ENCODE results near the gene ANKRD13B.

Gene ANKRD13B

DNA sequence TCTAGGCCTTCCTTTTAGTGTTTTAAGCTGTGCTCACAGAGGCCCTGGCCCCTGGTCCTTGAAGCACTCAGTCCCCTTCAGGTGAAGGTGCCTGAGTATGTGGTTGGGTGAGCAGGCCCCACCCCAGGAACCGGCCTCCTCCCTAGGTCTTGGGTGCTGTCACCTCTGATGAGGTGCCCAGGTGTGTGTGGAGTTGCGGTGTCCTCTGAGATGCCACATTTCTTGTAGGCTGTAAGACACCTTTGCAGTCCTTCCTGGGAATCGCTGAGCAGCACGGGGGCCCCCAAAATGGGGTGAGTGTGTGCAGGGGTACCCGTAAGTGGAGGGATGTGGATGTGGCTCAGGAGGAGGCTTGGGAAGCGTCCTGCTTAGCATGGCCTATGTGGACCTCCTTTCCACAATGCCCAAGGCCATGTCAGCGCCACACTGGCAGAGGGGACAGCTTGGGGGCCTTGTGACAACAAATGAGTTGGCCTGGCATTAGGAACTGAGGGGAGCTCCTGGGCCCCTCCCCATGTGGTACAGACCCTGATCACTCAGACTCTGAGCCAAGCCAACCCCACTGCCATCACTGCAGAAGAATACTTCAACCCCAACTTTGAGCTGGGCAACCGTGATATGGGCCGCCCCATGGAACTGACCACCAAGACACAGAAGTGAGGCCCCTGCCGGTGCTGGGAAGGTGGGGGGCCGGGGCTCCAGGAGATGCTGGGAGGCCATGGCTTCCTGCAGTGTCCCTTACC, 18.6 kb downstream of the ANKRD13B start:
- TF ChIP-seq GATA2 (IDR thresholded peaks at IDR 0.05; ENCODE audit: low read depth, low read length) = no peak
- no peak for TF ChIP-seq GATA3 (IDR thresholded peaks at IDR 0.05; ENCODE audit: low read depth, low read length)

DNA sequence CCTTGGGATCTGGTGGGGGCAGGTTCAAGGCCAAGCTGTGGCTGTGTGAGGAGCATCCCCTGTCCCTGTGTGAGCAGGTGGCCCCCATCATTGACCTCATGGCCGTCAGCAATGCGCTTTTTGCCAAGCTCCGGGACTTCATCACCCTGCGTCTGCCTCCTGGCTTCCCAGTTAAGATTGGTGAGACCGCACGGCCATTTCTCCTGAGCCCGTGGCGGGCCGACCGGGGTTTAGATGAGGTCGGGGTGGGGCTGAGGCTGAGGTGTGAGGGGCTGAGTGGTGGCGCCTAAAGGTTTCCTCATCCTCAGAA, 19.1 kb downstream of the ANKRD13B start:
- TF ChIP-seq GATA2 (IDR thresholded peaks at IDR 0.05; ENCODE audit: low read depth, low read length) = no peak
- TF ChIP-seq GATA3 (IDR thresholded peaks at IDR 0.05; ENCODE audit: low read depth, low read length) = no peak

DNA sequence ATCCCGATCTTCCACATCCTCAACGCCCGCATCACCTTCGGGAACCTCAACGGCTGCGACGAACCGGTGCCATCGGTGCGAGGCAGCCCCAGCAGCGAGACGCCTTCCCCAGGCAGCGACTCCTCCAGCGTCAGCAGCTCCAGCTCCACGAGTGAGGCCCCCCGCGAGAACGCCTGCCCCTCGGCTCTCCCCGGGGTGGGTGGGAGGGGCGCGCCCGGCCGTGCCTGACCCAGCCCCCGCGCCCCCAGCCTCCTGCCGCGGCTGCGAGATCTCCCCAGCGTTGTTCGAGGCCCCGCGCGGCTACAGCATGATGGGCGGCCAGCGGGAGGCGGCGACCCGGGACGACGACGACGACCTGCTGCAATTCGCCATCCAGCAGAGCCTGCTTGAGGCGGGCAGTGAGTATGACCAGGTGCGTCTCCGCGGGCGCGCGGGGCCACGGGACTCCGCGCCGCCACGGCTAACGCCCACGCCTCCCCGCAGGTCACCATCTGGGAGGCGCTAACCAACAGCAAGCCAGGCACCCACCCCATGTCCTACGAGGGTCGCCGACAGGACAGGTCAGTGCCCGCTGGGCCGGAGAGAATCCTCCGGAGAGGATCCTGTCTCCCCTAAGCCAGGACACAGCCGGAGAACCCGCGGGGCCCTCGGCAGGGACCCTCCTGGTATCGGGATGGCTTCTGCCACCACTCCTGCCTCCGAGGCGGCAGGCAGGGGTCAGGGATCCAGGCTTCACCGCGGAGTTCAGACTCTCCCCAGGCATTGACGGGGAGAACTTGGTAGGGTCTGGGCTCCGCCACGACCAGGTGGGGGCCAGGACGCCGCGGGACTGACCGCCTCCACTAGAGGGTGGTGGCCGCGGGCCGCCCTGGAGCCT, 19.7 kb downstream of the ANKRD13B start:
- no peak for TF ChIP-seq GATA2 (IDR thresholded peaks at IDR 0.05; ENCODE audit: low read depth, low read length)
- TF ChIP-seq GATA3 (IDR thresholded peaks at IDR 0.05; ENCODE audit: low read depth, low read length) = no peak

GRCh38 chr17:29613352-29613837, 20.5 kb downstream of the ANKRD13B start:
- no peak for TF ChIP-seq GATA2 (IDR thresholded peaks at IDR 0.05; ENCODE audit: low read depth, low read length)
- no peak for TF ChIP-seq GATA3 (IDR thresholded peaks at IDR 0.05; ENCODE audit: low read depth, low read length)

DNA sequence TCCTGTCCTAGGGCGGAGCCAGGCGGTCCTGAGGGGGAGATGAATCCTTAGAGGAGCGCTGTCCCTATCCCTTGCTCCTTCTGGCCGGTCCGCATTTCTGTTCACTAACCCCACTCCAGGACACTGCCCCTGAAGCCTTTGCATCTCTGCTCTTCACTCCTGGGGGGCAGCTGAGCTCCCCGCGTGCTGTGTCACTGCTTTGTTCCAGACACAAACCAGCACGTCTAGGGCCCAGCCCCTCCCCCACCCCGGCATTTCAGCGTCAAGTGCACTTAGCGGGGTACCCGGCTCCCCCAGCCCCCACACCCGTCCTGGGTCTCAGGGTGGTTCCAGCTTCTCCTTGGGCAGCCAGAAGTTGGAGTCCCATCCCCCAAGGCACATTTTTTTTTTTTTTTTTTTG, 20.9 kb downstream of the ANKRD13B start:
- no peak for TF ChIP-seq GATA3 (IDR thresholded peaks at IDR 0.05; ENCODE audit: low read depth, low read length)
- no peak for TF ChIP-seq GATA2 (IDR thresholded peaks at IDR 0.05; ENCODE audit: low read depth, low read length)

DNA sequence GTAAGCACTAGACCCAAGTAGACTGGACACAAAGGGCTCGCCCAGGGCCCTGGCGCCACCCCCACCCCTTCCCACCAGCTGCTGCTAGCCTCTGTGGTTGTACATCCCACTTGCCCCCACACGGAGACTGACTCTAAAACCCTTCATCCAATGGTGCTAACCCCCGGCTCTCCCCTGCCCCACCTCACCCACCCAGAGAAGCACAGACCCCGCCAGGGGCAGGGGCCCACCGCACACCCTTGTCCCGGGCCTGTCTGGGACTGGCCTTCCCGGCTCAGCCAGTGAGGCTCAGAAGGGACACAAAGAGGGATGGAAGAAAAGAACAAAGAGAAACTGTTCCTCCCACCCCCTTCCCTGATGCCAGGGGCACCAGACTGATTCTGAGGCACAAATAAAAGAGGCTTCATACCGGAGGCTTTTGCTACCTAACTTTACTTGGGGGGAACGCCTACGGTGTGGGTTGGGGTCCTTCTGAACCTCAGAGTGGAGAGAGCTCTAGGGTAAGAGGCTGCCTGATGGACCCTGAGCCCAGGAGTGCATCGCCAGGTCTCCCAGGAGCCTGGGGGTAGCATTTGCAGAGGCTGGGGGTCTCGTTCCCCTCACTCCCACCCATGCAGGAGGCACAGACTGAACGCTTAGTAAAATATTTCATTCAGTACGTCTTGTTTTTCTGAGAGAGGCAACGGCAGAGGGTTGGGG, 21.6 kb downstream of the ANKRD13B start:
- TF ChIP-seq GATA2 (IDR thresholded peaks at IDR 0.05; ENCODE audit: low read depth, low read length) = no peak

DNA sequence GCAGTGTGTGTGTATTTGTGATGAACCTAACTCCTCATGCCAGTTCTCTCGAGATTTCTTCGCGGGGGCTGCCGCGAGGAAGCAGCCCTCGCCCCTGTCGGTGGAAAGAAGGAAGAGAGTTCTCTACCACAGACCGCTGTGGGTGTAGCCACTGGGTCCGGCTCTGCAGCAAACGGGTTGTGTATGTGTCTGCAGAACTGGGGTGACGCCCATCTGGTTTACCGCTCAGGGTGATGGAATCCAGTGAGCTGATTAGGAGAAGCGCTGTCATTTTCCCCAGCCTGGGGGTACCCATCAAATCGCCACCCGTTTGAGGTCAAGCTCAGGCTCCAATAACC, 22.1 kb downstream of the ANKRD13B start:
- TF ChIP-seq GATA2 (IDR thresholded peaks at IDR 0.05; ENCODE audit: low read depth, low read length) (no peak), GATA3 (IDR thresholded peaks at IDR 0.05; ENCODE audit: low read depth, low read length) (no peak)

DNA sequence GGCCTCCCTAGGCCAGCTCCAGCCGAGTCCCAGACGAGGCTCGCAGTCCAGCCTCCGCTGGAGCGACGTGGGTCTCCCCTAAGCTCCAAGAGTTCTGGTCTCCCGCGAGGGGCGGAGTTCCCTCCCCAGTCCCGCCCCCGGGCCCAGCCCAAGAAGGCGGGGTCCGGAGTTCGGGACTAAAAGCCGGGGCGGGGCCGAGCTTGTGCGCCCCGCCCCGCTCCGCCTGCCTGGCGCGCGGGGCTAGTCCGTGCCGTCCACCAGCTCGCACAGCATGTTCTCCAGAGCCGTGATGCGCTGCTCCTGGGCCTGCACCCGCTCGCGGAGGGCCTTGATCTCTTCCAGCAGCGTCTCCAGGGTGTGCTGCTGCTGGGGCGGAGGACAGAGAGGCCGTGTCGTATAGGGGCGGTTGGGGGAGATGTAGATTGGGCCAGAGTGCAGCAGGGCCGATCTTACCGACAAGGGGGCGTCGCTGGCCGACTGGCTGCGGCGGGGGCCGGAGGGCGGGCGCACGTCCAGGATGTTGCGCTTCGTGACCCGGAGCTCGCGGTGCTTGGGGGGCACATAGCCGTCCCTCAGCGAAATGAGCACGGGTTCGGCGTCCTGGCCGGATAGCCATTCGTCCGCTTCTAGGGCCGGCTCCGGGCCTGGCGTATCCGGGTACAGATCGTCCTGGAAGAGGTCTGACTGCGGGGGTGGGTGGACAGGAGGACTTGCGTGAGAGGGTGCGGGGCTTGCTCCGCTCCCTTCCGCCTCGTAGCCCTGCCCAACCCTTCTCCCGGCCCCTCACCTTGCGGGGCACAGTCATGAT, 22.8 kb downstream of the ANKRD13B start:
- TF ChIP-seq GATA2 (IDR thresholded peaks at IDR 0.05; ENCODE audit: low read depth, low read length) = no peak
- no peak for TF ChIP-seq GATA3 (IDR thresholded peaks at IDR 0.05; ENCODE audit: low read depth, low read length)

GRCh38 chr17:29616300-29617048, 23.5 kb downstream of the ANKRD13B start:
- no peak for TF ChIP-seq GATA3 (IDR thresholded peaks at IDR 0.05; ENCODE audit: low read depth, low read length)
- no peak for TF ChIP-seq GATA2 (IDR thresholded peaks at IDR 0.05; ENCODE audit: low read depth, low read length)

DNA sequence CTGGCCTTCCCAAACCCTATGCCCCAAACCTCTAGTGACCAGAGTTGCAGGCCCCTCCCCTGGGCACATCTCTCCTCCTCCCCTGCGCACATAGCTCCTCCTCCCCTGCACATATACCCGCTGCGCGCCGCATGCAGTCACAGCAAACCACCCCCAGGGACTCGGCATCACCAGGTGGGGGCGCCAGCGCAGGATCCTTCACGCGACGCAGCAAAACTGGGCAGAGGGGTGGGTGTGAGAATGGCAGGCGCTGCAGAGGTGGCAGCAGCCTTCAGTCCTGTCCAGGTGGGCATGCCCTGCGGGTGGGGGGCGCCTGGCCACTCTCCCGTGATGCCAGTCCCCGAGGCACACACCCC, 24.2 kb downstream of the ANKRD13B start:
- TF ChIP-seq GATA2 (IDR thresholded peaks at IDR 0.05; ENCODE audit: low read depth, low read length) = no peak
- TF ChIP-seq GATA3 (IDR thresholded peaks at IDR 0.05; ENCODE audit: low read depth, low read length) = no peak

GRCh38 chr17:29617481-29618271, 24.7 kb downstream of the ANKRD13B start:
- TF ChIP-seq GATA3 (IDR thresholded peaks at IDR 0.05; ENCODE audit: low read depth, low read length) (no peak), GATA2 (IDR thresholded peaks at IDR 0.05; ENCODE audit: low read depth, low read length) (no peak)

DNA sequence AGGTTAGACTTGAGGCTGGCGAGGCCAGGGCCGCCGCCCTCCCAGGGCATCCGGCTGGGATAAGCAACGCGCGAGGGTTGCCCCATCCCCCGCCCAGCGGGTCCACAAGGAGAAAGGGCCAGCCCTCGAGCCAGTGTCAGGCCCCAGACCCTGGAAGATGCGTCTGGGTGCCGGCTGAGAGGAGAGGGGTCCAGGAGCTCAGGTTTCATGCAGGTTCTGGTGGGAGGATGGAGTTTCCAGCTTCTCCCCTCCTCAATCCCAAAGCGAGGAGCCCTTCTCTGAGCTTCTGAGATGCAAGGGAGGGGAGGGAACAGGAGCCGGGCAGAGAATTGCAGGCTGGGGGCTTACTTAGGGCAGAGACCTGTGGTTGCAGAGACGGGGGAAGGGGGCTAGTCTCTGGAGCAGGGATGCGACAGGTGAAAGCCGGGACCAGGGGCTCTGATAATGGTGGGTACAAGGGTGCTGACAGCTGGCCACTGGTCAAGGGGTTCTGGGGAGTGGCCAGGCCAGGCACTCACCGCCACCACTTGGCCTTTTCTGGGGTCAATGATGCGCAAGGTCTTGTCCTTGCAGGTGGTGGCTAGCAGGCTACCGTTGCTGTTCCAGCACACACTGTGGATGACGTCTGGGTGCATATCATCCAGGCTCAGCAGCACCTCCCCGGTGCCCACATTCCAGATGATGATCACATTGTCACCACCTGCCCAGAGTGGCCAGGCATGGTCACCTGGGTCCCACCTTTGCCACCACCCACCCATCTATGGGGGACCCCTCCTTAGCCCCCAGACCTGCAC, 25.5 kb downstream of the ANKRD13B start:
- TF ChIP-seq GATA3 (IDR thresholded peaks at IDR 0.05; ENCODE audit: low read depth, low read length) (no peak), GATA2 (IDR thresholded peaks at IDR 0.05; ENCODE audit: low read depth, low read length) (no peak)

All from SH-SY5Y (cell line).